GM18517 (cell line): ENCODE measurements around the gene ANGPTL5.
"Not testable (repeated sequence)": the region's sequence is repeated elsewhere in the genome, so short reads cannot be mapped to it uniquely, and the experiment has no call there.

Experiments used
- ATAC-seq: cut with Tn5 transposase; IDR thresholded peaks from one replicate; pipeline ENCODE4 v1.9.1; 2021; ENCODE audit warnings: mild to moderate bottlenecking, moderate library complexity; ENCODE audit not compliant: unreplicated experiment

Gene ANGPTL5

DNA sequence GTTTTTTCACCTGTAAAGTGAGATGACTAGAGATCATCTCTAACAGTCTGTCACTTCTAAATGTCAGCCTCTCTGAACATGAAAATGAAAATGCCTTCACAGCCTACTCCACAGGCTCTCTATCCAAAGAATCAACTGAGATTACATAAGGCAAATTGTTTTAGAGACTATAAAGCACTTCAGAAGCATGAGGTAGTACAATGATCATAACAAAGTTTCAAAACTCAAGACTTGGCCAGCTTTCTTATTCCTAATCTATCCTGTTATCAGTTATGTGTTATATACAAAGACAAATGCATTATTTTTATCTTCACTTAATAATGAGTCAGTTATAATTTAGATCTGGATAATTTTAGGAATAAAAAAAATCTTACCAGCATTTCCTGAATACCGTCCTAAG lies 21.8 kb downstream of the ANGPTL5 start:
- ATAC-seq, result no peak

DNA sequence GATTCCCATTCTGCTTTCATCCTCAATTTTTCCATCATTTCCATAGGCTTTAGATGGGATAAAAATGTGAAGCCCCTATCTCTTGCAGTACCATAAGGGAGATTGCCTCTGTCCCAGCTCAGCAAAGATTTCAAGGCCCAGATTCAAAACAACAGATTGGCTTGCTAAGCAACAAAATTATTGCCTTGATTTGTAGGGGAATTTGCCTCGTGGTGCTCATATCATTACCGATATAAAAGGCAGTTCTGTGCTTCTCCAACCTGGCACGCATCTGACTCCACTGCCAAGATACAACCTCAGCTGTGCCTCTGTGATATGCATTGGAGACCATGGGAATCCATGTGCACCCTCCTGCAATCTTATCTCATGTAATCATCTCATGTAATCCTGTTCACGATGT lies 26.6 kb downstream of the ANGPTL5 start:
- ATAC-seq, result no peak

DNA sequence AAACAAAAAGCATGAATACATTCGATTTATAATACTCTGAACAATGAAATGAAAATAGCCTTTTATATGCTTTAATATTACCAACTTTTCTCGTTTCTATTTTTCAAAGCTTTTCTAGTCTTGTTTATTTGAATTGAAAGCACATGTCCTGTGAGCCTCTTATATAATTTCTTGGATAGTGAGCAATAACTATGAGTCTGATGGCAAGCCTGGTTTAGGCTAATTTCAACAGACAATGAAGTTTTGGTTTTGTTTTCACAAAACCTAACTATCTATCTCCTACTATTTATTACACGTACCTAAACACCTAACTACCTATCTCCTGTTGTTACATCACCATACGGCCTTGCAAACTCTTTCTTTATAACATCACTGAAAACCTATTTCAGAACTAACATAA lies 30.7 kb downstream of the ANGPTL5 start:
- ATAC-seq, result no peak

DNA sequence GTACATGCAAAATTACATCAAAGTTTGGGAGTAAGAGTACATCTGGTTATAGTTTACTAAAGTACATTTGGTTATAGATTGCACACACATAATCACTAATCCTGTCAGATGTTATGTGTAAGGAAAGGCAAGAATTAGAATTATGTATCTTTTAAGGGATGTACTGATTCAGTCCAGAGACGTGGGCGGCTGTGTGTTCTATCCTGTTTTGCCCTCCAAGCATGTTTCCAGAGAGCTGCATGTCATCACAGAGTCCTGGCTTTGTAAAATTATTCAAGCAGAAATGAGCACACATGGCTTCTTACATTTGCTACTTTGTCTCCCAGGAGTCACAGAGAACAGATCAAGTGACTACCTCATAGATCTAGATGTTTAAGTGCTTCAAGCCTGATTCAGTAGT lies 34.7 kb downstream of the ANGPTL5 start:
- no peak for ATAC-seq

DNA sequence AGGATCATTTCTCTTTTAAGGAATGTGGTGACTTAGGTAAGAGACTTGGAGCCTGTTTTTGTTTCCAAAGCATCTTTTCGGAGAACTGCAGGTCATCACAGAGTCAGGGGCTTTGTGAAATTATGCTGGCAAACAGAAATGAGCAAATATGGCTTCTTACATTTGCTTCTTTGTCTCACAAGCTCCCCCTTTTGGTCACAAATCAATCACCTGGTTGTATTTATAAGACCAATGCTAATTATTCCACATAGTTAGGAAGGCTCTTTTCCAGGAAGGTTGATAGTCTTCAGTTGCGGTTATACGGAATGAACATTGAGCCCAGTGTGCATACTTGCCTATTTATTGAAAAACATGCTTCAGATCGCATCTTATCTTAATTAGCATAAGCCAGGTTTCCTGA lies 36.1 kb downstream of the ANGPTL5 start:
- no peak for ATAC-seq

DNA sequence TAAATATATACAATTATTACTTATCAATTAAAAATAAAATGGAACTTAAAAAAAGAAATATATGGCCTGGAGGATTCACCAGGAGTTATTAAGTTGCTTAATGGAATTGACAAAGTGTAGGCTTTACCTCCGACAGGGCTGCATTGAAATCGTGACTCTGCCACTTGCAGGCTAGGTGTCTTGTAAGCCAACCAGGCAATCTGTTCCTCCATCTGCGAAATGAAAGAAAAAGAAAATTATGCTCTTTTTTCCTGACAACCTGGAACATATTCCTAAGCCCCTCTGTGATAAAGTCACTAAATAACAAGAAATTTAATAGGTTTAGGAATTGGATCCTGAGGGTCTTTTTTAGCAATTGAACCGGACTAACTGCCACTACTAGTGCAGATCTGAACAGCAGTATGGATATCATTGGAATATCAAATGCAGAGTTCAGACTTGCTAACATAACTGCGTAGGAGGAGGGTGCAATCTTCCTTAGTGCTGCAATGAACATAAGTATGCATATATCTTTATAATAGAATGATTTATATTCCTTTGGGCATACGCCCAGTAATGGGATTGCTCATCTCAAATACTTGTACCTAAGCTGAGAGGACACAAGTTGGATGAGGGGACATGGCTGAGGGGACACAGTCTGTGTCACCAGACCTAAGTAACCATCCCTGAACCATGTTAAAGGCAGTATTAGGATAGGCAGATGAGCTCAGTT lies 44.0 kb downstream of the ANGPTL5 start:
- ATAC-seq, result no peak

DNA sequence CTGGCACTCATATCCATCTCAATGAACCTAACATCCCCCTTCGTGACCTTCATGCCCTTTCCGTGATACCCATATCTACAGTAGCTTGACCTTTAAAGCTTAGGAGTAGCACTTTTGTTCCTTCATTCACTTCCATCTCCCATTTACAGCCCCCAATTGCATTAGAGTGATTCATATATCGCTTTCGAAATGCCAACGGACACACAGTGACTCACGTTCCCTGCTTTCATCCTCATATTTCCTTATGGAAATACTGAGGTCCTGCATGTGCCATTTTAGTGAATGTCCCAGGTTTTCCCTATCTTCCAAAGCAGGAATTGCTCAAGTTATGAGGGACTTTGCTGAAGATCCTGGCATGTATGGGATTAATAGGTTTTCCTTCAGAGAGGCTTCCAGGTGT lies 45.8 kb downstream of the ANGPTL5 start:
- no peak for ATAC-seq

DNA sequence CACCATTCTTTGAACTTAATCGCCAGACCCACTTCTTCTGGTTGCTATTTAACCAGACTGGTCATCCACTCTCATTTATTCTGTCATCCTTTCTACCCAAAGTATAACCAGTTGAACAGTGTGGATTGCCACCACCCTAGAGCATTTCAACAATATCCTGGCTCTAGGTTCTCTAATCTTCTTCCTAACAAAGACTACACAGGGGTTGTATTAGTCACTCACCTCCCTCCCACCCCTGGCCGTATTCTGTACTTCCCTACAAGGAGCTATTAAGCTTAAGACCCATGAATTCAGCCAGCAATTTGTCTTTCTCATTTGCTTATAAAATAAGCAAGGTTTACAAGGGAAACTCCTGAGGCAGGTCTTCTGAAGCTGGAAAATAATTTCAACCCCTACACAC lies 48.4 kb downstream of the ANGPTL5 start:
- ATAC-seq, result no peak

DNA sequence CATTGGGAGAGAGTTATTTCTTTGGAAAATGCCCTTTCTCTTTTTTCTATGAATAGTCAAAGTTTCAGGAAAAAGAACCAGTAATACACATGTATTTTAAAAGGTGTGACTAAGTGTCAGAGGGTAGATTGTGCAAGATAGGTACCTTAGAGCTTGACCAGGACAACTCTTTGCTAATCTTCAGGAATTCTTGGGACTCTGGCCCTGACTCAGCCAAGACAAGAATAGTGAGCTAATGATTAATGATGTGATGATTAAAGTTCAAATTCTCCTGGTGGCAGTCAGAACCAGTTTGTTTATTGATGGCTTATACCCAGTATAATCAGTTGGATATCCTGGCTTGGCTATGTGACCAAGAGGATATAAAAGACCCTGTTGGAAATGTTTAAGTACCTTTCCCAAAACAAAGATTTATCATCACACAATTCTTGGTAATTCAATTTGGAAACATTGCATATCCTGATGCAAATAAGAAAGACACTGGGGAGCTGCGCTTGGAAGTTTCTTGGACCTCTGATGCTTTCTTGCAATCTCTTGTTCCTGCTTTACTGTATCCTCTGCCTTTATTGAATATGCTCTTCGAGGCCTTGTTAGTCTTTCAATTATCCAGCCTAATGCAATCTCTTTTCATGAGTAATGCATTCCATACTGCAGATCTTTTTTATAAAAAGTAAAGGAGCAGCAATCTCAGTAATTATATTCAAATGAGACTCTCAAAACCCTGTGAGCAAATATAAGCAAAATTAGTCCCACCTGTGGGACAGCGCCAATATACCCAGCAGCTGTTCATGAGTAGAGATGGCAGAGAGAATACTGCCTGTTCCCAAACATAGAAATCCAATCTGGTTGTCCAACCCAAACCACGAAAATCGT lies 49.5 kb downstream of the ANGPTL5 start:
- no peak for ATAC-seq

DNA sequence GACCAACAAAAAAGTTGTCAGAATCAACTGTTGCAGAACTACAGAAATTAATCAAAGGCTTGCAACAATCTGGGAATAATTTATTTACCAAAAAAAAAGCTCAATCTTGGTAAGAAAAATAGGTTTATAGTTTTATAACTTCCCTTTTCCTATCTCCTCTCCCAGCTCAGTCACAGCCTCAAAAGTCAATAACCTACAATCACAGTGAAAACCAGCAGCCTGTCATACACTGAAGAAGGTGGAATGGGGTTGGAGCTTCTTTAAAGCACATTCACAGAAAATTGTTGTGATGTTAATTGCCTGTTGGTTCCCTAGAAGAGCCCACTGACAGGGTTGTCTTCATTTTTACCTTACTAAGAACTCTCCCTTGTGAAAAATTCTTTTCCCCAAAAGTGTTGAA lies 52.2 kb downstream of the ANGPTL5 start:
- ATAC-seq, result no peak

DNA sequence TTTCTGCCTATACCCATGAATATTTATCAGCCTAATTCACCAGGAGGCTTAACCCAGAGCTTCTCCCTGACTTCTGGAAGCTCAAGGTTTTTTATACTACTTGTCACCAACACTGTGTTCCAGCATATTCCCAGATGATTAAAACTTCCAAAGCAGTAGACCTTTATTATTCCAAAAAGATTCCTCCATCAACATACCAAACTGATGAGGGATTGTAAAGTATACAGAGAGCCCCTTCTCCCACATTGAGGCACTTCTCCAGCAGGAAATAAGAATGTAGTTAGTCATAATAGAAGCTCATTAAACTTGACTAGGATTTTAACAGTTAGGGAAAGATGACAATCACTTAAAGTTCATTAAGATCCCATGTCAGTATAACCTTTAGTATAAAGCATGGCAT lies 53.0 kb downstream of the ANGPTL5 start:
- ATAC-seq, result no peak

DNA sequence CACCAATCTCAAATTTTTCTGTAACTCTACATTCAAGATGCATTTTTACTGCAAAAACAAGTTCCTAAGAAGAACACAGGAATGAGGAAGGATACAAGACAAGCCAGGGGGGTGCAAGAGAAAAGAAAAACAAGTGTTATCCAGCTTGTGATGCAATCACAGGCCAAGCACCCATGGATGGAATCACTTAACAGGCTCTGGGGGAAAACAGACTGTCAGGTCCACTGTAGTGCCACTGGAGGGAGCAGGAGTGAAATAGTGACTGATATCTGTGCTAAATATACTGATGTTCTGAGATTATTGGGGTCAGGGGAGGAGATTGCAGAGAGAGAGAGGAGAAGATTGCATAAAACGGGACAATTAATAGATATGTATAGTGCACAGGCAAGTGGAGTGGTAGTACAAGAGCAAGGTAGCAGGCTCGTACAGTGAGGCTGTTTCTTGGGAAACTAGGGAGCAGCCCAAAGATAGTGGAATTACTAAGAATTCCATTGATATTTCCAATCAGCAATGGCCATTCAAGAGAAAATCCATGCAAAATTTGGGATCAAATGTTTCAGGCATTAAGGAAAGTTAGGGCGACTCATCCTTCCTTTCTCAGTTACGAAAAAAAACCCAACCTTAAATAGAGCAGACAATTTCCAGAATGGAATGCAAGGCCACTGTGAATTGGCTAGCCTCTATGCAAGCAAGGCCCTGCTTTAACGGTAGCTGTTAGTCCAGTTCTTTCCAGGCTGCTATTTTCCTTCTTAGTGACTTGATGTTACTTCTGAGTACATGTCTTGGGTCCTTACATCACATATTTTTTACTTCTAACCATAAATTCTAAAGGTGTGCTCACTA lies 53.7 kb downstream of the ANGPTL5 start:
- ATAC-seq, result no peak

DNA sequence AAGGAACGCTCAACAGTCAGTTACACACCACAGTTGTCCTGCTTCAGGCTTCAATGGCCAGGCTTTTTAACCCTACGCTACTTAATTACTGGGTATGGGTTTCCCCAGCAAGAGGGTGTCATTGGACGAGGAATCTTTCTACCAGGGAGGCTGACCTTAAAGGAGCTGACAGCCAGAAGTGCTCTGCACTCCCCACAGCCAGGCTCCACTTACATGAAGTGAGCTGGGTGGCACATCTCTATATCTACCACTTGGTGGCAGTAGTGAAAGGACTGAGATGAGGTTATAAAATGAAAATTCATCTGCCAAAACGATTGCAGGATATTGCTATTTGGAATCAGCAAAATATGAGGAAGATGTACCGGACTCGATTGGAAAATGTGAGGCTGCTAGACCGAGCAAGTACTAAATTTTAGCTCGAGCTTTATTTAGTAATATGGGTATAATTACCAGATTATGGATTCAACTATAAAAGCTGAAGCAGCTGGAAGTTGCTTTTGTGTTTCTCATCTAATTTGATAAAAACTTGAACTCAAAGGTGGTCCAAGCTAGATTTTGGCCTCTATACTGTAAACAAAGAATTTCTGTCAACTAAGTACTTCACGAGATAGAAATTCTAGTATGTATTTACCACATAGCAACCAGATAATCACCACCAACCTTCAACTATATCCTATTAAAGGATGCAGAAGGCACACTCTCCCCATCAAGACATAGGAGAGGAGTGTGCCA lies 55.5 kb downstream of the ANGPTL5 start:
- peak; percentile 79 for ATAC-seq

DNA sequence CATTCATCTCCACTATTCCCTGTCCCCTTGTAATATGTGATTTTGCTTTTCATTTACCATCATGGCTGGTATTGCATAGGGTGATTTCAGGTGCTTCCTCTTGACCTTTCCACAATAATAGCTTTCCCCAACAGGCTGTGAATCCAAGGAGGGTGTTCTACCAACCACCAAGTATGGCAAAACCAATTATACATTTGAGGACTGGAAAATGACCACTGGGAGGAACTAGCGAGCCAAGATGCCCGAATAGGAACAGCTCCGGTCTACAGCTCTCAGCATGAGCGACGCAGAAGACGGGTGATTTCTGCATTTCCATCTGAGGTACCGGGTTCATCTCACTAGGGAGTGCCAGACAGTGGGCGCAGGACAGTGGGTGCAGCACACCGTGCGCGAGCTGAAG lies 64.1 kb downstream of the ANGPTL5 start:
- ATAC-seq, result not testable (repeated sequence)

DNA sequence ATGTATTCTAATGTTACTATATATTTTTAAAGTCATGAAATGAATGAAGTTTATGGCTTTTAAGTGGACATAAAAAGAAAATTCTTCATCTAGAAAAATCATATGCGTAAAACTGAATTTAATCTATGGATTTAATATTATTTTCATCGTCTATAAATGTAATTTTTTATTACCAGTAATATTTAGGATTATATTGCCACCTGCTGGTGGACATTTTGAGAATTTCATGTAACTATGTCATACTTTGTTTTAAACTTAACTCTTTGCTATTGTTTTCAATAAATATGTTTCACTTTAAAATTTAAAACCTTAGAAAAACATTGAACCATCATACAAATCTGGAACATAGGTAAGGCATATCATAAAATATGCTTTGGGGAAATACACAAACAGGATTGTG lies 68.1 kb downstream of the ANGPTL5 start:
- no peak for ATAC-seq

DNA sequence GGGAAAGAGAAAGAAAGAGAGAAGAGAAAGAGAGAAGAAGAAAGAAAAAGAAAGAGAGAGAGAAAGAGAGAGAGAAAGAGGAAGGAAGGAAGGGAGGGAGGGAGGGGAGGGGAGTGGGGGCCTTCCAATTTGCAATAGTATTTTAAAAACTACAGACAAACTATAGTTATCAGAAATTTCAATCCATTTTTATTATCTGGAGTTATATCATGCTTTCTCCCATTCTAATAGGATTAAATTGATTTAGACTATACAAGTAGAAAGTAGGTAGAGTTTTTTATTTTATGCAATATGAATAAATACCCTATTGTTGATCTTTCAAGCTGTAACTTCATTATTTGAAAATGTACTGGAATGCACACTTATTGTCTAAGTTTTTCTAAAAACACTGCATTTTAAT lies 71.7 kb downstream of the ANGPTL5 start:
- ATAC-seq, result no peak

DNA sequence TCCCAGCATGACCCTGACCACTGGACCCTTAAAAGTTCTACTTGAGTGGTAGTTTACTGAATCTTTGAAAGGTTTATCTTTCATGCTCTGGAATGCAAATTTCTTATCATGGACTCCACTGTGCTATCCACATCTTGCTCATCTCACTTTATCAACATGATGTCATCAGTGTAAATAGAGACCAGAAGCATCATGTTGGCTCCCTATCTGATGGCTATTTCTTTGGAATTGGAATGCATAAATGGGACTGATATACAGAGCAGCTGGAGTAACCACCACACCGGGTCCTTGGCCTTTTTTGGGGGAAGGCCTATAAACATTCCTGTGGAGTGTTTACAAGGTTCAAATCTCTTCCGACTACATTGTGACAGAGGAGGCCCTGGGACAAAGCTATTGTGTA lies 75.6 kb downstream of the ANGPTL5 start:
- no peak for ATAC-seq
